ENCODE results near the gene P2RX3.

GRCh38 chr11:57379732-57380131, 41.6 kb downstream of the P2RX3 start:
- TF ChIP-seq ZNF433 (tag by site-specific recombination; IDR thresholded peaks at IDR 0.05; ENCODE audit: low read depth) = no peak
- no peak for TF ChIP-seq ZSCAN30 (tag by site-specific recombination; IDR thresholded peaks at IDR 0.05)
- TF ChIP-seq YY1 (tag by site-specific recombination; IDR thresholded peaks at IDR 0.05) = no peak
- TF ChIP-seq REST (tag by site-specific recombination; IDR thresholded peaks at IDR 0.05) = peak; percentile 94
- TF ChIP-seq CTCF (tag by site-specific recombination; IDR thresholded peaks at IDR 0.05) = no peak
- TF ChIP-seq ZNF350 (tag by site-specific recombination; IDR thresholded peaks at IDR 0.05) = no peak
- TF ChIP-seq ZNF596 (tag by site-specific recombination; IDR thresholded peaks at IDR 0.05) = no peak
- no peak for TF ChIP-seq ZNF248 (tag by site-specific recombination; IDR thresholded peaks at IDR 0.05)
- no peak for TF ChIP-seq ZNF776 (tag by site-specific recombination; IDR thresholded peaks at IDR 0.05; ENCODE audit: borderline replicate concordance)
- no peak for TF ChIP-seq MEIS1 (CRISPR knock-in tag; IDR thresholded peaks at IDR 0.05; ENCODE audit: borderline replicate concordance)
